HUES48 (cell line): ENCODE results near the gene CLIP2.
A peak's percentile ranks its signal among the peaks of the same experiment; 100 is the strongest.

Experiments used
- H3K27ac ChIP-seq: one replicate; pipeline ENCODE4 v1.7.0; 2013; ENCODE audit warnings: low read depth, low read length, inconsistent platforms
- H3K27me3 ChIP-seq: 2 replicates; pipeline ENCODE4 v1.6.1; 2013; ENCODE audit warnings: mild to moderate bottlenecking, low read length; ENCODE audit not compliant: control insufficient read depth, insufficient read depth
- H3K36me3 ChIP-seq: 2 replicates; pipeline ENCODE4 v1.6.1; 2013; ENCODE audit warnings: low read length; ENCODE audit not compliant: control insufficient read depth, insufficient read depth
- H3K4me1 ChIP-seq: 2 replicates; pipeline ENCODE4 v1.6.1; 2013; ENCODE audit warnings: mild to moderate bottlenecking, low read length; ENCODE audit not compliant: control insufficient read depth, insufficient read depth
- H3K4me3 ChIP-seq: 2 replicates; pipeline ENCODE4 v1.5.1; 2013; ENCODE audit warnings: mild to moderate bottlenecking, low read depth, low read length
- H3K9ac ChIP-seq: 2 replicates; pipeline ENCODE4 v1.6.1; 2013; ENCODE audit warnings: mild to moderate bottlenecking, low read depth, low read length, moderate library complexity
- H3K9me3 ChIP-seq: 2 replicates; pipeline ENCODE4 v1.6.1; 2013; ENCODE audit warnings: low read length; ENCODE audit not compliant: control insufficient read depth, insufficient read depth

The CLIP2 gene

GRCh38 chr7:74272305-74273038 lies 16.7 kb upstream of the CLIP2 start:
- Histone ChIP-seq H3K27me3 (no peaks in the 10 kb centered on the region), H3K9ac (peak overlapping the region; percentile 2; the same call in 1 of the 2 replicates), H3K4me1 (peaks cover 11% of the 10 kb centered on the region), H3K36me3 (no peaks in the 10 kb centered on the region), H3K27ac (peak overlapping the region; percentile 88), H3K9me3 (no peaks in the 10 kb centered on the region), H3K4me3 (no peak overlapping the region)

- Histone ChIP-seq H3K36me3 (no peaks in the 10 kb centered on the region), H3K4me3 (no peak overlapping the region), H3K27ac (no peak overlapping the region), H3K27me3 (no peaks in the 10 kb centered on the region), H3K9me3 (no peaks in the 10 kb centered on the region), H3K9ac (no peak overlapping the region), H3K4me1 (peaks cover 21% of the 10 kb centered on the region)
Observed at GRCh38 chr7:74275401-74275881, 13.8 kb upstream of the CLIP2 start.

GRCh38 chr7:74277636-74278035 lies 11.6 kb upstream of the CLIP2 start:
- Histone ChIP-seq H3K4me3 (no peak overlapping the region), H3K27ac (no peak overlapping the region), H3K9ac (no peak overlapping the region), H3K36me3 (no peaks in the 10 kb centered on the region), H3K9me3 (no peaks in the 10 kb centered on the region), H3K27me3 (no peaks in the 10 kb centered on the region), H3K4me1 (peaks cover 15% of the 10 kb centered on the region)

GRCh38 chr7:74280985-74281384 lies 8.2 kb upstream of the CLIP2 start:
- Histone ChIP-seq H3K27me3 (no peaks in the 10 kb centered on the region), H3K4me1 (peaks cover 15% of the 10 kb centered on the region; the same call in 1 of the 2 replicates), H3K36me3 (no peaks in the 10 kb centered on the region), H3K9me3 (no peaks in the 10 kb centered on the region), H3K27ac (no peak overlapping the region), H3K4me3 (no peak overlapping the region), H3K9ac (no peak overlapping the region)

- Histone ChIP-seq H3K36me3 (no peaks in the 10 kb centered on the region), H3K27me3 (no peaks in the 10 kb centered on the region), H3K9me3 (no peaks in the 10 kb centered on the region), H3K4me3 (no peak overlapping the region), H3K27ac (peak overlapping the region; percentile 59), H3K9ac (no peak overlapping the region), H3K4me1 (peaks cover 15% of the 10 kb centered on the region; the same call in 1 of the 2 replicates)
Observed at GRCh38 chr7:74282748-74283459, 6.3 kb upstream of the CLIP2 start.

- no peak overlapping the region for H3K27ac ChIP-seq
- no peak overlapping the region for H3K4me3 ChIP-seq
- H3K27me3 ChIP-seq: peaks cover 9% of the 10 kb centered on the region; the same call in 1 of the 2 replicates
- no peaks in the 10 kb centered on the region for H3K9me3 ChIP-seq
- no peak overlapping the region for H3K9ac ChIP-seq
- peaks cover 23% of the 10 kb centered on the region; the same call in 1 of the 2 replicates for H3K4me1 ChIP-seq
- H3K36me3 ChIP-seq: no peaks in the 10 kb centered on the region
Observed at GRCh38 chr7:74283858-74284447, 5.3 kb upstream of the CLIP2 start.

DNA sequence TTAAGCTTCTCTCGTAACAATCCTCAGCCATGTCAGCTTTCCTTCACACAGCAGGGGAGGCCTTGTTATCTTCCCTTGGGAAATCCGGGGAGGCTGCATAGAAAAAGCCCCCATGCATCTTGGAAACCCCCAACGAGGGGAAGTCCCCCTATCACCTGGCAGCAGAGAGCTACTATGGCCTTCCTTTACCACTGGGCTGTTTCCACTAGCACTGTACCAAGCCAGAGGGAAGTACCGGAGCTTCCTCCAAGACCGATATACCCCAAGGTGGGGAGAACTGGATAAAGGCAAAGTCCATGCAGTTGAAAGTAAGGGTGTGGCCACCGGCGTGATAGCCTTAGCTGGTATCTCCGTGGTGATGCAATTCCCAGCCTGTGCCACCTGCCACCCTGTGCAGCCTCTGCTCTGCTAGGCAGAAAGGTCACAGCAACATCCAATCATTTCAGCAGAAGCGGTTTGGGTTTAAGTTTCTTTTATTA lies 4.4 kb upstream of the CLIP2 start:
- no peaks in the 10 kb centered on the region for H3K9me3 ChIP-seq
- H3K27ac ChIP-seq: peak overlapping the region; percentile 77
- H3K4me3 ChIP-seq: no peak overlapping the region
- H3K4me1 ChIP-seq: peaks cover 17% of the 10 kb centered on the region; the same call in 1 of the 2 replicates
- no peak overlapping the region for H3K9ac ChIP-seq
- peaks cover 10% of the 10 kb centered on the region; the same call in 1 of the 2 replicates for H3K27me3 ChIP-seq
- H3K36me3 ChIP-seq: no peaks in the 10 kb centered on the region

- H3K36me3 ChIP-seq: no peaks in the 10 kb centered on the region
- no peaks in the 10 kb centered on the region for H3K9me3 ChIP-seq
- H3K27me3 ChIP-seq: peaks cover 16% of the 10 kb centered on the region; the same call in 1 of the 2 replicates
- H3K9ac ChIP-seq: no peak overlapping the region
- H3K27ac ChIP-seq: no peak overlapping the region
- no peak overlapping the region for H3K4me3 ChIP-seq
- peaks cover 20% of the 10 kb centered on the region; the same call in 1 of the 2 replicates for H3K4me1 ChIP-seq
Observed at GRCh38 chr7:74286131-74286530, 3.1 kb upstream of the CLIP2 start.

- H3K27ac ChIP-seq: no peak overlapping the region
- H3K9me3 ChIP-seq: no peaks in the 10 kb centered on the region
- peaks cover 16% of the 10 kb centered on the region; the same call in 1 of the 2 replicates for H3K27me3 ChIP-seq
- H3K4me3 ChIP-seq: no peak overlapping the region
- no peaks in the 10 kb centered on the region for H3K36me3 ChIP-seq
- H3K4me1 ChIP-seq: peaks cover 23% of the 10 kb centered on the region; the same call in 1 of the 2 replicates
- H3K9ac ChIP-seq: no peak overlapping the region
Observed at GRCh38 chr7:74287303-74288033, 1.7 kb upstream of the CLIP2 start.
